ENCODE measurements around the gene HNRNPA0.

HNRNPA0 gene

DNA sequence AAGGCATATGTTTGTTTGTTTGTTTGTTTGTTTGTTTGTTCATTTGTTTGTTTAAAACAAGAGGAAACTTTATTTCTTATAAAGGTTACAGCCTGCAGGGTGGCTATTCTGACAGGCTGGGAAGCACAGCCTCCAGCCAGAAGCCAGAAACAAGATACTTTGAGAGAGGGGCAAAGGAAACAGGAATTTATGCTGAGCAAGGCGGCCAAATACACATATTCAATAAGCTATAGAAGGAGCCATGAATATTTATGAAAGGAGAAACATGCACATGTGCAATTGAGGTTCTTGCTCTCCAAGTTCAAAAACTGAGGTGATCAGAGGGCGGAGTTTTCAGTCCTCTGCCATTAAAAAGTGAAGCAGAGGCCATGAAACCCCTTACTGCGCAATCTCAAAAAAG is 37.8 kb downstream of the HNRNPA0 start:
- DNase-seq, result no peak

DNA sequence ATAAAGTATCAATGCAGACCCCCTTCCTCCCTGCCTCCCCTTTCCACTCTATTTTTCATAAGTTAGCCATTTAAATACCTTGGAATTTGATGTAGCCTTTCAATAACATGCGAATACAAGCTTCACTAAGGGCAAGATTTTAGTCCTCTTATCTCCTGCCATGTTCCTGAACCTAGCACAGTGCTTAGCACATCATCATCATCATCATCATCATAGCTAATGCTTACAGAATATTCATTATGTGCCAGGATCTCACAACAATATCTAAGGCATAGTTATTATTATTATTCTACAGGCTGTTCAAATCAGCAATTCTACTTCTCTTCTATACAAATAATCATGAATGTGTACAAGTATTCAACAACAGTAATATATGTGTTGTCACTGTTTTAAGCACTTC is 38.7 kb downstream of the HNRNPA0 start:
- DNase-seq, result no peak

DNA sequence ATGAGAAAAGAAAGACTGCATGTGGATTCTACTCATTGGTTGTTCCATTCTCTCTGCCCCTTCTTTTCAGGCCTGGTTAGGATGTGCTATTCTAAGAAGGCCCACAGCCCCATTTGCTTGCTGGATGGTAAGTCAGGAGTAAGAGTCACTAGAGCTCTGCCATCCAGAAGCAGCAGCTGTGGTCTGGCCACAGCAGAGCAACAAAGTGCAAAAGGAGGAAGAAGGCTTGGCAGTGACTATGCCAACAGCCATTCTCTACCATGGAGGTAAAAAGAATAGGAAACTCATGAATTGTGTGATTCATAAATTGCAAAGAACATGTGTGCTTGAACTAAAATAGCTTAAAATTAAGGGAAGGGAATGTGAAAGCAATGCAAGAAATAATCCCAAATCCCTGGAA is 39.2 kb downstream of the HNRNPA0 start:
- no peak for DNase-seq

DNA sequence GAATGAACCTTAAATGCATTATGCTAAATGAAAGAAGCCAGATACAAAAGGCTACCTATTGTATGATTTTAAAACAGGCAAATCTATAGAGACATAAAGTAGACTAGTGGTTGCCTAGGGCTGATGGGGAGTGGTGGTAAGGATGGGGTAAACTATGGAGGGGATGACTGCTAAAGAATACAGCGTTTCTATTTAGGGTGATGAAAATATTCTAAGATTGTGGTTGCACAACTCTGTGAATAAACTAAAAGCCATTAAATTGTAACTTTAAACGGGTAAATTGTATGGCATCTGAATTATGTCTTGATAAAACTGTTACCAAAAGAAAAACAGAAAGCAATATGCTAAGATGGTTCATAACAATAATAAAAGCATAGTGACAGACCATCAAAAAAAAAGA is 39.7 kb downstream of the HNRNPA0 start:
- no peak for DNase-seq

- DNase-seq, result no peak
Measured at GRCh38 chr5:137712139-137712667, 42.0 kb downstream of the HNRNPA0 start.

DNA sequence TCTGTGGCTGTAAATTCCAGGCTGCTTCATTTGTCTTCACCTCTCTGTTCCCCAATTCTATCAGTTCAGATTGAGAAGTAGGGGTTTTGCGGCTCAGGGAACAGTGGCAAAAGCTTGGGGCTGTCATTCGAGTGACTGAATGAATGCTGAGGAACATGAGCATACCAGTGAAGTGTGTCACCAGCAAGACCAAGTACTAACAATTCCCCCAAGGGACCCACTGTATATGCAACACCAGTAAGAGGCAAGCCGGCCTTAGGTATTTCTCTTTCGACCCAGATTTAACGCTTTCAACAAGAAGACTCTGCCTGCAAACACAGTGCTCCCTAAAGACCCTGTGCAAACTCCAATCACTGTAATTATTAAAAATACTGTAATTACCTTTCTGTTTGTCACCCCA is 44.1 kb downstream of the HNRNPA0 start:
- DNase-seq, result no peak

GRCh38 chr5:137708796-137709559 is 45.2 kb downstream of the HNRNPA0 start:
- DNase-seq, result no peak

- no peak for DNase-seq
Measured at GRCh38 chr5:137708062-137708461, 46.1 kb downstream of the HNRNPA0 start.

DNA sequence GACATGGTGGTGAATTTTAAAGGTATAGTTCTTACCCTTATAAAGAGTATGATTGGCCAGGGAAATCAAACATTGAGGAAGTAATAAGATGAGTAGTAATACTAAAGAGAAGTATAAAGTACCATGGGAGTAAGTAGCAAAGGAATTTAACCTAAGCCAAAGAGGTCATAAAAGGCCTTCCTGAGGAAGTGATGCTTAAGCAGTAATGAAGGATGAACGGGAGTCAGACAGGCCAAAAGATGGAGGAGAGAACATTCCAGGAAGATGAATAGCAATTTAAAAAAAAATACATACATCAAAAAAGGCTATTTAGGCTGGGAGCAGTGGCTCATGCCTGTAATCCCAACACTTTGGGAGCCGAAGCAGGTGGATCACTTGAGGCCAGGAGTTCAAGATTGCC is 47.3 kb downstream of the HNRNPA0 start:
- no peak for DNase-seq

DNA sequence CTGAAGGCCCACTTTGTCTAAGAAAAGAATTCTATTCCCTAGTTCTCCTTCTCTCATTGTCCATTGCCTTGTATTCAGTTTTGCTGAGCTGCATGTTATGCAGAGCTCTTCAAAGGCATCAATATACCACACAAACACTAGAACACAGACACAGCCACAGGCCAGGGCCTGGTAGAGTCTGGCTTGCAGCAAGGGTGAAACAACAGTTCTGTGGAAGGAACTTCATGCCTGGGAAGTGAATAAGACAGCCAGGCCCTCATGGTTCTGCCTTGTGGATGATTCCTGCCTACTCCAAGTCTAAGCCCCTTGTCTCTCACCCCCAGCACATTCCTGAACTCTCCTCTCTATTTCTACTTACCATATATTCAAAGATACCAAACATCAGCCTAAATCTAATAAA is 49.1 kb downstream of the HNRNPA0 start:
- no peak for DNase-seq

- no peak for DNase-seq
Measured at GRCh38 chr5:137703565-137703964, 50.6 kb downstream of the HNRNPA0 start.

GRCh38 chr5:137700282-137700680 is 53.9 kb downstream of the HNRNPA0 start:
- DNase-seq, result no peak

DNA sequence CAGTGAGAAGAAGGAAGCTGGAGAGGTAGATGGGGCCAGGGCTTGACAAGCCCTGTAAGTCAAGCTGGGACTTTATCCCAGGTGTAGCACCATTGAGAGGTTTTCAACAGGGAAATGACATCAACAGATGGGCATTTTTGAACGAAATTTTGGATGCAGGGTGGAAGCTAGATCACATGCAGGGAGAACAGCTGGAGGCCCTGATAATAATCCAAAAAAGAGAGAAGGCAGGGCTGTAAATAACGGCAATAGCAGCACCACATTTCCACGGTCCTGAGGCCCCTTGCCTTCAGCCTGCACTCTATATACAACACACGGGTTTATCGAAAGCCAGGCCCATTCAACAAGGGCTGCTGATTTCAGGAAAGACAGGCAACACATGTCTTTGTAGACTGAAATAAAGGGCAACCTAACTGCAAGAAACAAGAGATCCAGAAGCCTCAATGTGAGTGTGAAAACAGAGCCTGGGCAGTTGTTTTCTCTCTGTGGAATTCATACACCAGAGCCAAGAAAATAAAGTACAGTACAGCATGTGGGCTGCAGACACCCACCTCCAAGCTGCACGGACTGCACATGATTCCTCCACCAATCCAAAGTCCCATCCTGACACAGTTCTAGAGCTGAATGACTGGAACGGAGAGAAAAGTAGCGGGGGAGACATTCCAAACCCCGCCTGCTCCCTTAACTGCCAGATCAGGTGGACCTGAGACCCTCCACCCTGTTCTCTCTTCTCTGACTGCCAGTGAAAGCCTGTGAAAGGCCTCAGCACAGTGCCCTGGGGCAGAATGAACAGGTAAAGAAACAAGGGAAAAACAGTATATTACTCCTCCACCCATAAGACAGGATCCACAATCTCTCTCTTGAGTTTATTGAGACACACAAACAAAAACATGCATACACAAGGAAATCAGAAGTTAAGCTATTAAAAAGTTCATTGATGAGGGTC is 54.6 kb downstream of the HNRNPA0 start:
- DNase-seq, result no peak

- DNase-seq, result peak; percentile 34 to 60
Measured at GRCh38 chr5:137696481-137696880, 57.7 kb downstream of the HNRNPA0 start.

GRCh38 chr5:137695651-137696428 is 58.3 kb downstream of the HNRNPA0 start:
- peak in 1 of 2 experiments; percentile 8 for DNase-seq

Data from activated CD4-positive, alpha-beta T cell treated with anti-CD3 and anti-CD28 coated beads, Interleukin-2, amount 50 U/mL, for 48 hours (primary cell).